Activated CD4-positive, CD25-positive, alpha-beta regulatory T cell treated with anti-CD3 and anti-CD28 coated beads, Interleukin-2, amount 50 U/mL, for 16 hours (primary cell): Measurements from ENCODE around the gene PI4KA.
"Not testable (repeated sequence)": the region's sequence is repeated elsewhere in the genome, so short reads cannot be mapped to it uniquely, and the experiment has no call there.

ENCODE experiments used
- DNase-seq: peaks from one replicate; pipeline ENCODE4 v3.0.0-alpha.2; 2020; ENCODE audit warnings: low read depth, low spot score

The PI4KA gene

GRCh38 chr22:20749453-20749852 lies 109.2 kb downstream of the PI4KA start:
- no peak for DNase-seq

- no peak for DNase-seq
Measured at GRCh38 chr22:20748731-20749428, 109.7 kb downstream of the PI4KA start.

DNA sequence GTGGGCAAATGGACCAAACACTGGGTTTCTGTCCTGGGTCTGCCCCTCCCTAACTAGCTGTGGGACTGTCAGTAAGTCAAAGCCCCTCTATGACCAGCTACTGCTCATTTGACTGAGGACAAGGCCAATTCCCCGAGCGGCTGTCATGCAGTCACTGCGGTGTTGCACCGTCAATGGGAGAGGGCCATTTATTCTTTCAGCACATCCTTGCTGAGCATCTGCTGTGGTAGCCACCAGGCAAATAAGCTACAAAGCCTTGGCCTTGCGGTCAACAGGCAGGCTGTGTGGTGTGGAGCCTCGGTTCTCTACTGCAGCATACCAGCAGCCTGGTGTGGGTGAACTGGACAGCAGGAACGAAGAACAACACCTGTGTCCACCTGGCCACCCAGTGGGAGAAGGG lies 110.5 kb downstream of the PI4KA start:
- no peak for DNase-seq

GRCh38 chr22:20747223-20747622 lies 111.4 kb downstream of the PI4KA start:
- no peak for DNase-seq

DNA sequence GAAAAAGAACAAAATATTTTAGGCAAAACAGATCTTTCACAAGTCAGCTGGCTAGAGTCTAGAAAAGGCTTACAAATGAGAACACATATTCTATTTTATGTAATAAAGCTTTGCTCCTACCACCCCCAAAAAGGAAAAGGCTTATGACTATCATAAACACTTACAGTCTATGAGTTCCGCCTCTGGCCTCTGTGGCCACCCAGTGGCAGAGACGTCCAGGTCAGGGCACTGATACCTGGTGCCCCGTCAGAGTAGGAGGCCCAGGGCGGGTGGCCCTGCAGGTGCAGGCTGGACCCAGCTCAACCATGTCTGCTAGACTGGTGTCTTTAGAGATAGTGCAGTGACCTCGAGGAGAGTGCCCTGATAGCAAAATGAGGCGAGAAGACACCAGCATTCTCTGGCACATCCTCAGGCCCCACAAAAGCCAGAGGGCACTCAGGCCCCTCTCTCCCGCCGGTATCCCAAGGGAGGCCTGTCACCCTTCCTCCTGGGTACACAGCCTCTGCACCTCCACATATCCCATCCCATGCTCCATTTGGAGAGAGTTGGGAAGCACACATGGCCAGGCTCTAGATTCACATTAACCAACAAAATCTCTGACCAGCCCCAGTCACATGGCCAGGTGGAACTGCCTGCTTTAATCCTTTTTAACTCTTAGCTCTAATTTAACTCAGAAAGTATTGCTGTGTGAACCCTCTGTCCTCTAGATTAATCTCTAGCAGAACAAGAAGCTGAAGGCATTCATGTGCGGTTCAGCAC lies 112.0 kb downstream of the PI4KA start:
- no peak for DNase-seq

- DNase-seq, result no peak
Measured at GRCh38 chr22:20745119-20745518, 113.5 kb downstream of the PI4KA start.

GRCh38 chr22:20744456-20744855 lies 114.2 kb downstream of the PI4KA start:
- no peak for DNase-seq

- DNase-seq, result no peak
Measured at GRCh38 chr22:20742764-20743163, 115.8 kb downstream of the PI4KA start.

DNA sequence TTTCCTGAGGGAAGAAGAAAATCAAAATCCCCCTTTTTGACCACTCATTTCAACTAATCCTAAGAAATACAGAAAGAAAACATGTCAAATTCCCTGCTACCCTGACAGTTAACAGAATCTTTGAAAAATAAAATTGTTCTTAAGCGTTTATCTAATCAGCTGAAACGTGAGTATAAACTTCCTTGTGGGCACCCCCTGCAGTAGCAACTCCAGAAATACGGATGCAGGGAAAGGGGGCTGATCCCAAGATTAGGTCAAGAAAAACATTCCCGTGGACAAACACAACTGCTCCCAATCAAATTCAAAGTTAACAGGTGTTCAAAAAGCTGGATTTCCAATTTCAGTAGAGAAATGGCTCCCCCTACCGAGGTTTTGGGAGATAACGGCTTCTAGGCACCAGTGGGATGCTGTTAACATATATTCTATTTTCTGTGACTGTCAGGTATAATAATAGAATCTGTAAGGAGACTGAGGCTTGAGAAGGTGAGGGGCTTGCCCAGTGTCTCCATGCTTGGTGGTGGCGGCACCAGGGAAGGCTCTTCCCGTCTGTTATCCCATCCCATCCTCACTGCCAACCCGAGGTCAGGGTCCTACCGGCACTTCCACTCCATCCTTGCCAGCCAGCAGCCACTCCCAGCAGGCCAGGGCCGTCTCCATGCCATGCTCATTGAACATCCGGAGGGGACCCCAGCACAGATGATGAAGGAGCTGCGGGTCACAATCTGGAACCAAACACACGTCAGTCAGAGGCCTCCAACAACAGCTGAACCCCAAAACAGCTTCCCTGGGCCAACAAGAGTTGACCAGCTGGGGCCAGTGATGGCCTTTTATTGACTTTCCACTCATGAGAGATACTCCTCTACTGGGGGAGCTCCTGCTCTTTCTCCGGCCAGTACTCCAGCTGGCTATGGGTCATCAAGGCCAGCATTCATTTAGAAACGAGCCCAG lies 116.7 kb downstream of the PI4KA start:
- peak; percentile 10 for DNase-seq

GRCh38 chr22:20741008-20741633 lies 117.5 kb downstream of the PI4KA start:
- DNase-seq, result no peak

- DNase-seq, result no peak
Measured at GRCh38 chr22:20740222-20740951, 118.2 kb downstream of the PI4KA start.

DNA sequence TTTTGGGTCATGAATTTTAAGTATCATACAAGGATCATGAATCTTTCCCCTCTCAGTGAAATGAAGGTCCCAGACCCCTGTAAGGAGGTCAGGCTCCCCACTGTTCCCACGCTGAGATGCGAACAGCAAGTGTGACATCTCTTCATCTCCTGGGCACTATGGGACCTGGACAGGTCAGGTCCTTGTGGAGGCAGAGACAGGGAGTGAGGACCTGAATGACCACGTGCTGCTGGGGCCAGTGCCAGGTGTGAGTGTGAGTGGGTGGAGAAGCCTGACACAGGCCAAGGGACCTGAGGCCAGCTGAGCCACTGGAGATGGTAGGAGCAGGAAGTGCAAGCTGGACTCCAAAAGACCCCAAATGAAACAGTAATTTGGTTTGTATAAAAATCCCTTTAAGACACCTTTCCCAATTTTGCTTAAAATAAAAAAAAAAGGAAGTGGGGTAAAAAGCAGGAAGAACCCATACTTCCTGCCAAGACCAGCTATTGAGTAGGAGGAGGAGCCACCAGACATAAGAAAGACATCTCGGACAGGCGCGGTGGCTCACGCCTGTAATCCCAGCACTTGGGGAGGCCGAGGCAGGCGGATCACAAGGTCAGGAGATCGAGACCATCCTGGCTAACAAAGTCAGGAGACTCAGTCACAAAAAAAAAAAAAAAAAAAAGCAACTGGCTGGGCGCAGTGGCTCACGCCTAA lies 120.1 kb downstream of the PI4KA start:
- DNase-seq, result no peak

DNA sequence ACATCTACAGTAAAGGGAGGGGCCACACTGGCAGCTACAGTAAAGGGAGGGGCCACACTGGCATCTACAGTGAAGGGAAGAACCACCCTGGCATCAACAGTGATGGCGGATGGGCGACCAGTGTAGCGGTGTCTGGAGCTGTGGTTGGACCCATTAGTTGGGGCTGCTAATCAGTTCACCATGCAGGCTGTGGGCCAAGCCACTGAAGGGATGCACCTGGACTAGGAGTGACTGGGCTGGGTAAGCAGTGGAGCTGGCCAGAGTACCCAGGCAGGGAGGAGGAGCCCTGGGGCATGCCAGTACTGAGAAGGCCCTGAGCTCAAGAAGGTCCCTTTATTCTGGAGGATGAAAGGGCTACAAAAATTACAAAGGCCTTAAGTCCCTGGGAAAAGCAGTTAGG lies 121.7 kb downstream of the PI4KA start:
- not testable (repeated sequence) for DNase-seq

- not testable (repeated sequence) for DNase-seq
Measured at GRCh38 chr22:20735356-20736162, 123.1 kb downstream of the PI4KA start.

GRCh38 chr22:20732431-20732830 lies 126.2 kb downstream of the PI4KA start:
- not testable (repeated sequence) for DNase-seq

DNA sequence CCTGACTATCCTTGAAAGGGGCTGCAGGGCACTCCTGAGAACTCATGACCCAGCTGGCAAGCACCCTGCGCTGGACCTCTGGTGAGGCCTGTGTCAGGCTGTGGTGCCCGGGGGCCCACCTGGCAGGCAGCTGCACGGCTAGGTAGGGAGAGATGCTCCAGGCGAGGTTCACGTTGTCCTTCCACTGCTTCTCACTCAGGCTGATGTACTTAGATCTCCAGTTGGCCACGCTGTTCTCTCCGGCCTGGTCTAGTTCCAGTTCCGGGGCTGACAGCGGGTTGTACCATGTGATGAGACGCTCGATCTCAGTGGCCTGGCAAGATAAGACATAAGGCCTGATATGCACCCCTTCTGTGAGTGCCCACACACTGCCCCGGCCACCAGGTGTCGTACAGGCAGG lies 129.4 kb downstream of the PI4KA start:
- no peak for DNase-seq

DNA sequence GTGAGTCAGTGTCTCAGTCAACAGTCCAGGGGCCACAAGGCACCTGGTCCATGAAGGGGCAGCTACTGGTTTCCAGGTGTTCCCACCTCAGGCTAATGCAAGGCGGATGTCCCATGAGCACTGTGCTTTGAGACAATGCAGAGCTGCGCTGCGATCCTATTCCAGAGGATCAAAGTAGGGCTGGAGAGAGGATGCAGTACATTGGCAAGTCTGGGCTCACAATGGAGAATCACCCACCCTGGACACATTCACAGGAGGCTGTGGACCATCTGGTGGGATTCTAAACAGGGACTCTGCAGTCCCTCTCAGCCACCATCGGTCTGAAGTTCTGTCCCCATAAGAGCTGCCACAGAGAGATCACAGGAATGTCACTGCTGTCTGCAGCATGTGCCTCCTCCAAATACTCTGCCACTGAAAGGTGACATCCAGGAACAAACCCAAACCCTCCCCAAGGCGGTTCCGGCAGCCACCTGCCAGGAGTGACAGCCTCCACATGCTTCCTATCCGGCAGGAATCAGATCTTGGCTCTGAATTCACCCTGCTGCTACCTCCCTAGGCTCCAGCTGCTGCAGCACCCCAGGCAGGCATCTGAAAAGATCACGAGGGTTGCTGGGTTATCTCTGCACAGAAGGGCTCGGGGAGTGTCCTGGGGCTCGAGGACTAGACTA lies 130.0 kb downstream of the PI4KA start:
- DNase-seq, result no peak

DNA sequence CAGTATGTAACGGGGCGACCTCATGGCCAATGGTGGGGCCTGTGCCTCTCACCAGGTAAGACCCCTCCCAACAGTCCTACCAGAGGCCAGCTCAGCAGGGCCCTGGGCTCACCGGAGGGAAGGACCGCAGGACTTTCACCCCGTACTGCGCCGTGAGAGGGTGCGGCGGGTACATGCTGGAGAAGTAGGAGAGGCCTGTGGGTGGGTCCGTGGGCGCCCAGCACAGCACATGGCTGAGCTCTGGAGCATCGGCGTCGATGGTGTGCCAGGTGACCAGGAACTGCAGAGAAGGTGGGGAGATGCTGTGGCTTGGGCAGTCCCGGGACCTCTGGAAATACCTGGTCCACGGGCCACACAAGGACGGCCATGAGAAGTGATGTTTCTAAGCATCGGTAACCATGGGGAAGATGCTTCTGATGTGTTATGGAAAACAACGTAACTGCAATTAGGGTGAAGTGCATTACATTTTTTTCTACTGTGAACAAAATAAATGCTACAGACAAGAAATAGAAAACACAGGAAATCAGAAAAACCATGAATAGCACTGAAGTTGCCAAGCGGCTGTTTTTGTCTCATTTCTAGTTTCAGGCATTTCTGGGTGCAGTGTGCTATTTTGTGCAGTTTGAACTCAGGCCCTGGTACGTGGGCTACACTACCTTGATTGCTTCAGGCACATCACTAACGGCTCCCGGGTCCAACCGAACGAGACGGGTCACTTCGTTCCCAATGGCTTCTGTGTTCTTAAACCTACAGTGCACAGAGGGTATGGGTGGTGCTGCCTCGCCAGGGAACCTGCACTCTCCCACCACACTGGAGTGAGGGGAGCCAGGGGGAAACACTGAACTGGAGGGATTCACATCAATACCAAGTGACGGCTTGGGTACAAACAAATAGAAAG lies 131.2 kb downstream of the PI4KA start:
- no peak for DNase-seq
